Stomach (tissue), 4 donors: ENCODE data around the gene ASTN1.

Source experiments
- CTCF ChIP-seq, 7 experiments: fragments of 450-650 bp in 4 of 7; fragments of 200-600 bp in 3 of 7; sonication (generic) in 3 of 7; IDR thresholded peaks; one replicate each; pipeline ENCODE4 v1.5.1; 2016 to 2019; ENCODE audit warnings: antibody characterized with exemption in 7 of 7, control low read depth in 2 of 7, mild to moderate bottlenecking in 1 of 7
- POLR2AphosphoS5 ChIP-seq, 3 donors: sonication (generic); formaldehyde crosslinking; IDR thresholded peaks; one replicate each; pipeline ENCODE4 v1.6.1; 2016; ENCODE audit warnings: antibody characterized with exemption in 3 of 3

DNA sequence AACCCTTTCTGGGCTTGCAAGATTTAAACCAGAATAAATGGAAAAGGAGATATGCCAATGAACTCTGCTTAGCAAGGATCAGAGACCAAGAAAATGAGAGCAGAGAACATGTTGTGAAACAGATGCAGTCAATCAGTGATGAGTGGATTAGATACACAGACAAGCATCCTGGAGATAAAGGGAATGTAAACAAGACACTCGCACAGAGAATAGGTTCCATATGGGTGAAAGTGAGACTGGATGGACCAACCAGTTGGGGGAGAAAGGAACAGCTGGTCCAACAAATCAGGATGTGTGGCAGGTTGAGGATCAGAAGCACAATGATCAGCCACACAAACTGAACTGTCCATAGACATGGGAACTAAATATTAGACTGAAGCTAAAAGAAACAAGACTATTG is 338.2 kb downstream of the ASTN1 start:
- no peak for TF ChIP-seq CTCF (IDR thresholded peaks at IDR 0.05)
- TF ChIP-seq POLR2AphosphoS5 (IDR thresholded peaks at IDR 0.05), result no peak
